ENCODE data around the gene EEF2K.
A peak's percentile ranks its signal among the peaks of the same experiment; 100 is the strongest.

EEF2K gene

GRCh38 chr16:22262460-22262859, 56.4 kb downstream of the EEF2K start:
- TF ChIP-seq CTCF (IDR thresholded peaks at IDR 0.05; ENCODE audit: low read depth, low read length, missing control alignments) = no peak
- DNase-seq (ENCODE audit: extremely low read depth, low read depth) = no peak
- no peak overlapping the region for H3K4me3 ChIP-seq (replicated peaks; ENCODE audit: low read depth, low read length)

- DNase-seq (ENCODE audit: extremely low read depth, low read depth) = peak; percentile 80
- no peak for TF ChIP-seq CTCF (IDR thresholded peaks at IDR 0.05; ENCODE audit: low read depth, low read length, missing control alignments)
- H3K4me3 ChIP-seq (replicated peaks; ENCODE audit: low read depth, low read length) = no peak overlapping the region
These were observed 58.7 kb downstream of the EEF2K start for GRCh38 chr16:22264786-22265185.

DNA sequence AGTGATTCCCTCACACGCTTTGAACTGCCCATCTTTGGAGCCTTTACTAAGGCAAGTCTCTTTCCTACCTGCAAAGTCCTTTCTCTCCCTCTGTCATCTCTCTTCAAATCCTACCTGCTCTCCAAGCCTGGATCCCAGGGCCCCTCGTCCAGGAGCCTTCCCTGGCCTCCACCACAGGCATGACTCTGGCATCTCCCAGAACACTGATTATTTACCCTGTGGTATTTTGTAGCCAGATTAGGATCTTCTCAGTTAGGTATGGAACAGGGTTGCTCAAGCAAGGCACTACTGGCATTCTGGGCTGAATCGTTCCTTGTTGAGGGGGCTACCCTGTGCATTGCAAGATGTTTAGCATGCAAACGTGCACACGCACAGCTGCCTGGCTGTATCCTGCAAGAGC, 59.3 kb downstream of the EEF2K start:
- H3K4me3 ChIP-seq (replicated peaks; ENCODE audit: low read depth, low read length) = no peak overlapping the region
- TF ChIP-seq CTCF (IDR thresholded peaks at IDR 0.05; ENCODE audit: low read depth, low read length, missing control alignments) = no peak
- no peak for DNase-seq (ENCODE audit: extremely low read depth, low read depth)

- no peak for DNase-seq (ENCODE audit: extremely low read depth, low read depth)
- no peak overlapping the region for H3K4me3 ChIP-seq (replicated peaks; ENCODE audit: low read depth, low read length)
- no peak for TF ChIP-seq CTCF (IDR thresholded peaks at IDR 0.05; ENCODE audit: low read depth, low read length, missing control alignments)
These were observed 60.5 kb downstream of the EEF2K start for GRCh38 chr16:22266546-22266945.

- TF ChIP-seq CTCF (IDR thresholded peaks at IDR 0.05; ENCODE audit: low read depth, low read length, missing control alignments) = no peak
- no peak overlapping the region for H3K4me3 ChIP-seq (replicated peaks; ENCODE audit: low read depth, low read length)
- no peak for DNase-seq (ENCODE audit: extremely low read depth, low read depth)
These were observed 61.7 kb downstream of the EEF2K start for GRCh38 chr16:22267764-22268163.

GRCh38 chr16:22270525-22270924, 64.4 kb downstream of the EEF2K start:
- H3K4me3 ChIP-seq (replicated peaks; ENCODE audit: low read depth, low read length) = no peak overlapping the region
- no peak for DNase-seq (ENCODE audit: extremely low read depth, low read depth)
- TF ChIP-seq CTCF (IDR thresholded peaks at IDR 0.05; ENCODE audit: low read depth, low read length, missing control alignments) = no peak

- no peak overlapping the region for H3K4me3 ChIP-seq (replicated peaks; ENCODE audit: low read depth, low read length)
- TF ChIP-seq CTCF (IDR thresholded peaks at IDR 0.05; ENCODE audit: low read depth, low read length, missing control alignments) = no peak
- DNase-seq (ENCODE audit: extremely low read depth, low read depth) = no peak
These were observed 67.0 kb downstream of the EEF2K start for GRCh38 chr16:22272870-22273650.
